CD4-positive, alpha-beta T cell treated with Interleukin-4 for 4 hours (primary cell): ENCODE measurements around the gene PAAF1.

Source experiments
- DNase-seq: peaks from one replicate; pipeline ENCODE4 v3.0.0-alpha.2; 2020

PAAF1 gene

DNA sequence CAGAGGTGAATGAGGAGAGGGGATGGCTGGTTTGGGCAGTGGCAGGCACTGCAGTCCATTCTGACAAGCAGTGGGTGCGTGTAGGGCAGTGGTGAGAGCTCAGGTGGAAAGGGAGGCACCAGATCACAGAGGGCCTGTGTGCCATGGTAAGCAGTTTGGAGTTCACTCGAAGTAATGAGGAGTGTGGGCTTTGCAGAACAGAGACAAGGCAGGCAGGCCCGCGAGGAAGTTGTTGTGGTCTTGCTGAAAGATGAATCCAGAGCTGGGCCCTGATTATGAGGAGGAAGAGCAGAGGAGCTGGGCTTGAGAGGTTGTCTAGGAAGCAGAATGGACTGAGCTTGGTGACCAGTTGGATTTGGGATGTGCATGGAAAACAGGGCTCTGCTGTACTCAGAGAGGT is 72.4 kb downstream of the PAAF1 start:
- no peak for DNase-seq

DNA sequence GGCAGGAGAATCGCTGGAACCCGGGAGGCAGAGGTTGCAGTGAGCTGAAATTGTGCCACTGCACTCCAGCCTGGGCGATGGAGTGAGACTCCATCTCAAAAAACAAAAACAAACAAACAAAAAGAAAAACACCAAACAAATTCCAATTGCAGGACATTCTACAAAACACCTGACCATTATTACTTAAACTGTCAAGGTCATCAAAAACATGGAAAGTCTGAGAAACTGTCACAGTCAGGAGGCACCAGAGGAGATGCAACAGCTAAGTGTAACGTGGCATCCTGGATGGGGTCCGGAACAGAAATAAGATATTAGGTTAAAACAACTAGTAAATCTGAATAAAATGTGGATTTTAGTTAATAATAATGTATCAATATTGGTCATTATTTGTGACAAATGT is 73.1 kb downstream of the PAAF1 start:
- DNase-seq: no peak

DNA sequence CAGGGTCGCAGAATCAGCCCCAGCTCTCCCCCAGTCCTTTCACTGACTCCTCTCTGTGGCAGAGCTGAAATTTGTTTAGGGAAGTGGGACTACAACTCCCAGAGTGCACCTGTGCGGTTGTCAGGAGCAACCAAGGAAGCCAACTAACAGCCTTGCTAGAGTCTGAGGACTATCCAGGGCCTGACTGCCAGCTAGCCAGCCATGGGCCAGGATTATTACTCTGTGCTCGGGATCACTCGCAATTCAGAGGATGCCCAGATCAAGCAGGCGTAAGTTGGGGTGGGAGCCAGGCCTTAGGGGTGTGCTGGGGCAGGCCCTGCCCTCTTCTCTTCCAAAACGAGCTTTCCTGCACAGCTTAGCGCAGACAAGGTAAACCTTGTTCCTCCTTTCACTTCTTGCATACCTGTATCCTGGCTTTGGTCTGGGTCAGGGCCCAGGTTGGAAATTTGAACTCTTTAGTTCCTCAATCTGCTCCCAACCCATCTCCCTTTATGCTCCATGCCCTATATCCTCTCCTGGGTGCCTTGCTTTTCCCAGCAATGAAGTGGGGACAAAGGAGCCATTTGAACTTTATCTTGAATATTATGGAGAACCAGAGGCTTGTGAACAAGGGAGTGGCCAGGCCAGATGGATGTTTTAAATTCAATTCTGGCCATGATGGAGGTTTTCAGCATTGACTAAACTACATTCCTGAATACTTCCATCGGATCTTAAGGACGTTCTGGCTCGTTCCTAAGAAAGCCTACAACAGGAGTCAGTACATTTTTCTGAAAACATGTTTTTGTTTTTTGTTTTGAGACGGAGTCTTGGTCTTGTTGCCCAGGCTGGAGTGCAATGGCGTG is 74.3 kb downstream of the PAAF1 start, which contains the start of gene DNAJB13:
Gene DNAJB13, plus strand, starts transcription at position 158 of the 842 bp plus-strand sequence. Its CDS starts 44 bp downstream, at position 202.
- no peak for DNase-seq

GRCh38 chr11:73951797-73952196 is 75.0 kb downstream of the PAAF1 start:
- no peak for DNase-seq

- DNase-seq: no peak
Observed at GRCh38 chr11:73956876-73957653, 80.3 kb downstream of the PAAF1 start.

DNA sequence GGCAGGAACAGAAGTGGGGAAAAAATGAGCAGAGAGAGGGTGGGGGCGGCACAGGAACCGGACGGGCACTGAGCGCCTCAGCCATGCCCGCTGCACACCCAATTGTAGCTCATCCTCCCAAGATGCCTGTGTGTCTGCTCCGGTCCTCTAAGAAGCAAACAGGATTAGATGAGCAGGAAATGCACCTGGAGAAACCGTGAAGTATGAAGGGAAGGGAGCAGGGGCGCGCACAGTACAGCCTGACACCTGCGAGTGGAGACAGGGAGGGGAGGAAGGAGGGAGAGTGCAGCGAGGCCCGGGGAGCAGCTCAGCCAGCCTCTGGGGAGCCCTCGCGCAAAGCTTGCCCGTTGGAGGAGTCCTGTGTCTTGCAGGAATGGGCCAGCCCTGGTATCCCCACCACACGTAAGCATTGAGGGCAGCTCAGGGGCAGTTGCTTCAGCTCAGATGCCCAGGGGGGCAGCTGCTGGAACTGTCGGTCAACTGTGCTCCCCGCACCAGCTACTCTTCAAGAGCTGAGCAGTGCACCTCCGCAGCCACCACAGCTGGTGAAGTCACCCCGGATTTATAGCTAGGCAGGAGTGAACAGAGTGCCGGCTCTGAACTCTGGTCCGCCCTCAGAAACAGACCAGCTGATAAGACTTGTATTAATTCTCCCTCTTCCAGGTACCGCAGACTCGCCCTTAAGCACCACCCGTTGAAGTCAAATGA is 81.0 kb downstream of the PAAF1 start:
- DNase-seq: no peak

DNA sequence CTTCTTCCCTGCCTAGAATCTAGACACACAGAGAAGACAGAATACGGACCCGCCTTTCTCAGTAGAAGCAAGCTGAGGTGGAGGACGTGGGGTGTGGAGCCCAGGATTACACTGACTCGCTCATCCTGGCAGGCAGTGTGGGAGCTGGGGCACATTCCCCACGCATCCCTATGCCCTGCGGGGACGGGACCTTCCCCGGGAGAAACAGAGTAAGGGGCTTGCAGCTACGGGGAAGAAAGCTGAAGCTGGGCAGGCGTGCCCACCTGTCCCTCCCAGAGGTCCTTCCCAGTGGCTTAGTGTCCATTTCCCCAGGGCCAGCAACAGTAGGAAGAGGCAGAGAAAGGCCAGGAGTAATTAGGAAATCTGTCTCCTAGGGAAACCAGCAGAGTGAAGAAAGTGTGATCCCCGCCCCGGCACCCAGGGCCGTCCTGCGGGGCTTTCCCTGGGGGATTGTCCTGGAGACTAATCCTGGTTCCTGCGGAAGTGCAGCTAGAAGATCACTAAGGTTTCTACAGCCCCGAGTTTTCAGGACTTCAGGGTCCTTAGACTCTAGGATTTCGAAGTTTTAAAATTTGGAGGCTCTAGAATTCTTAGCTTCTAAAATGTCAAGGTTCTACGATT is 81.8 kb downstream of the PAAF1 start:
- no peak for DNase-seq

DNA sequence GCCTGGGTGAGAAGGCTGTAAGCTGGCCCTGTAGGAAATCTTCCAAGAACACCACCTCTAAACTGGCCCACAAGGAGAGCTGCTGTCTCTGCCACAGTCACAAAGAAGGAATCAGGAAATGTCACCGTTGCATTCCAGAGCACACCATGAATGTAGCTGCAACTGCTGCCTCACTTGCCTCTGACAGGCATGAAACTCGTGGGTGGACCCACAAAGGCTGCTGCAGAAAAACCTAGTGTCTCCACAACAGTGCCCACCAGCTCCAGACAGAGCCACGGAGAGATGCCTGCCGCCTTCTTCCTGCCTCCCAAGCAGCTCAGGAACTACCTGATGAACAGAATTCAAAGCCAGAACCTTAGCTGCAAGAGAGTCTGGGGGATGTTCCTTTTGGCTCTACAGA is 84.5 kb downstream of the PAAF1 start:
- no peak for DNase-seq

GRCh38 chr11:73962101-73962705 is 85.4 kb downstream of the PAAF1 start:
- DNase-seq: no peak

DNA sequence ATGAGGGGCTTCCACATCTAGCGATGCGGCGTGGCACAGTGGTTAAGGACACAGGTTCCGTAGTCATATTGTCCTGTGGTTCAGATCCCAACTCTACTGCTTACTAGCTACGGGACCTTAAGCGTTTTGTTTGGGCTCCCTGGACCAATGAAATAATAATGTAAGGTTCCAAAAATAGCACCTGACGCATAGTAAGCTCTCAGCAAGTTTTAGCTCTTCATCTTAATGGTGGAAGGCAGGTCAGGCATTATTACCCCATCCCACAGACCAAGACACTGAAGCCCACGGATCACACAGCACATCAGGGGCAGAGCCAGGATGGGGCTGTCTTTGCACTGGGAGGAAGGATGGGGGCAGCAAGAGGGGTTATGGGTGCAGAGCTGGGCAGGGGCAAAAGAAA is 87.1 kb downstream of the PAAF1 start:
- no peak for DNase-seq

GRCh38 chr11:73965076-73965763 is 88.4 kb downstream of the PAAF1 start:
- DNase-seq: no peak

- DNase-seq: no peak
Observed at GRCh38 chr11:73965764-73966121, 88.9 kb downstream of the PAAF1 start.

- DNase-seq: no peak
Observed at GRCh38 chr11:73968356-73968966, 91.7 kb downstream of the PAAF1 start.

DNA sequence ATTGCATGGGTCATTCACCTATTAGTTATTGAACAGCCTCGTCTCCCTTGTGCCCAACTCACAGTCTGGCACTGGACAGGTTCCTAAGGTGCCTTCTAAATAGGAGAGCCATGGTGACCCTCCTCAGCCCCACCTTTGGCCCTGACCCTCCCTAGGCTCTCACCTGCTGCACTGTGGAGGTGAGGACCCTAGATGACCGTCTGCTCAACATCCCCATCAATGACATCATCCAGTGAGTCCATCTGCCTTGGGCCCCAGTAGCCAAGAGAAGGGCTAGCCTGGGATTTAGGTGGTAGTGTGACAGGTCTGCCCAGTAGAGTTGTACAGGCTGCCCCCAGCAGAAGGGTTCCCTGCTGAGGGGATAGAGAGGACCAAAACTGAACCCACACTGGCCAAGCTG is 92.3 kb downstream of the PAAF1 start:
- DNase-seq: no peak

DNA sequence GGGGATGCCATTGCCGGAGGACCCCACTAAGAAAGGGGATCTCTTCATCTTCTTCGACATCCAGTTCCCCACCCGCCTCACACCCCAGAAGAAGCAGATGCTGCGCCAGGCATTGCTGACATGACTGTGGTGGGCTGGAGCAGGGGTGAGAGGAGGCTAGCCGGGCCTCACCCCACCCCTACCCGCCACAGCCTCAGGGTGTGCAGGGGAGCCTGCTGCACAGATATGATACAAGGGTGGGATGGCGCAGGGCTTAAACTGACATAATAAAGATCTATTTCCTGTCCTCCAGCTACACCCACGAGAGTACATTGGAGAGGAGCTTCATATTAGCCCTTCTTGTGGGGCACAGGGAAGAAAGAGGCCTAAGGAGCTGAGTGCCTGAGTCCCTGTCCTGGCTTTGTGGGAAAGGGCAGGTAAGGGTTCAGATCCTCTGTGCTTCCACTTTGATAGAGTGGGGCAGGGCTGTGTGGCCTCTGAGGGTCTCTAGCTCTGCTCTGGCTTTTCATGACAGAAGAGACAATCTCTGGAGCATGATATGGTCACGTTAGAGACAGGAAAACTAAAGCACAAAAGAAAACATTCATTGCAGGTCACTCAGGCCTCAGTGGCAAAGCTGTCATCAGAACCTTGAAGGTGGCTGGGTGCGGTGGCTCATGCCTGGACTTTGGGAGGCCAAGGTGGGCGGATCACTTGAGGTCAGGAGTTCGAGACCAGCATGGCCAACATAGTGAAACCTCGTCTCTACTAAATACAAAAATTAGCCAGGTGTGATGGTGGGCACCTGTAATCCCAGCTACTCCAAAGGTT is 93.4 kb downstream of the PAAF1 start:
- peak; percentile 72 for DNase-seq

DNA sequence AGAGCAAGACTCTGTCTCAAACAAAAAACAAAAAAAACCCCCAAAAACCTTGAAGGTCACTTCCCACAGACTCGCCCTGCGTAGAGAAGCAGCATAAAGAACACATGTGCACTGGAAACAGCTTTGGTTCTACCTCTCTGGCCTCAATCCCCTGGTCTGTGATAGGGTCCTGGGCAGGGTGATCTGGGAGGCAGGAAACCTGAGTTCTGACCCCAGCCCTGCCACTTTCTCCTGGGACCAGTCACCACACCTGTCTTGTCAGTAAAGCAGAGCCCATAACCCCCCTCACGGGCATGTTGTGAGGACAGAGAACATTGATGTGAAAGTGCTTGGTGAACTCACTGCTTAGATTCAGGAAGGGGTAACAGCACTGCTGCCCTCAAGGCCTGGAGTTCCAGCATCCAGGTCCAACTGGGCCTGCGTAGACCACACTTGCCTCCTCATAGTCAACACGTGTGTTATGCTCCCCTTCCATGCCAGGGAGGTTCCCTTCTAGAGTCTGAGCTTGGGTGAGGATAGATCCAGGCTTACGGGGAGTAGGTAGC is 94.4 kb downstream of the PAAF1 start:
- DNase-seq: peak; percentile 53

- peak; percentile 41 for DNase-seq
Observed at GRCh38 chr11:73972187-73972586, 95.4 kb downstream of the PAAF1 start.

DNA sequence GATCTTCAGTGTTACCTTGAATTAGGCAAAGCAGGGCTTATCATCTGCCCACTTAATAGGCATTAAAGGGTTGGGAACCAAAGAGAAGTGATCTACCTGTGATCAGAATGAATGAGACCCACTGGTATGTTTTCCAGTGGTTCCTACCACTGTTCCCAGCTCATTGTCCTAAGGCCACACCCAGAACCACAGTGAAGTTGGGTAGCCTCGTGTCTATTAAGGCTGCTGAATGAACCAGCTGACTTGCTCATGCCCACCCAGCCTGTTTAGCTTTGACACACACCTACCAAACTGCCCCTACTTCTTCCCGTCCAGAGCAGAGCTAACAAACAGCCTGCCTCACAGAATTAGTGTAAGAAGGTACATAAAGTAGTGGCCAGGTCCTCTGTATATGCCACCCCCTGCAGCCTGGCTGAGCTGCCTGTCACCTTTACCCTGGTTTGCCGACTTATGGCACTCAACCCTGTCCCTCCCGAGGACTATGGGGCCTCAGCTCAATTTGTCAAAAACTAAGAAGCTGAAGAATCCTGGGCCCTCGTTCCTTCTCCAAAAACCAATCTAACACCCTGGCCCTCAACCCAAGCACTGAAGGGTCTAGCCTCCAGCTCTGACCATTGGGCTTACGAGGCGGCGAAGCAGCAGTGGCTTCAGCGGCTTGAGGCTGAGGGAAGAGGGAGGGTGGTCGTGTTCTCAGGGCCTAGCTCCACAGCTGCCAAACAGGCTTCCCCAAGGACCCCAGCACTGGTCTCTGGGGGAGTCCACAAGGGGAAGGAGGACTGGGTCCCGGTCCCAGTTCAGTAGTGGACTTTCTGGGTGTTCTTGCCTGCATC is 96.0 kb downstream of the PAAF1 start:
- DNase-seq: no peak
